ENCODE results near the gene CDC25C.

DNA sequence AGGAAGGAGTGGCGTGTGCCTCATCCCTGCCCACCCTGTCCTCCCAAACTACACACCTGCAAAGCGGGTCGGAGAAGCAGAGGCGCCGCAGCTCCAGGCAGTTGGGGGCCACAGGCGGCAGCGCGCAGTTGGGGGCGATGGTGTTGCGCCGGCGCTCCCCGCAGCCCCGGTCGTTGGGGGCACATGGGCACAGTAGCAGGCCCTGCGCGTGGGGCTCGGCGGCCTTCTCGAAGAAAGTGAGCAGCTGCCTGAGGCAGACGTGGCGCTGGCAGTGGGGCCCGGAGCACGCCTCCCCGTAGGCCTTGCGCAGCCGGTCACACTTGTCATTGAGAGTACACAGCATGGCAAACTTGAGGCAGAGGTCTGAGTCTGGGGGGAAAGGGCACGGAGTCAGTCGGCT, 74.0 kb downstream of the CDC25C start:
- TF ChIP-seq, protein P1, sequence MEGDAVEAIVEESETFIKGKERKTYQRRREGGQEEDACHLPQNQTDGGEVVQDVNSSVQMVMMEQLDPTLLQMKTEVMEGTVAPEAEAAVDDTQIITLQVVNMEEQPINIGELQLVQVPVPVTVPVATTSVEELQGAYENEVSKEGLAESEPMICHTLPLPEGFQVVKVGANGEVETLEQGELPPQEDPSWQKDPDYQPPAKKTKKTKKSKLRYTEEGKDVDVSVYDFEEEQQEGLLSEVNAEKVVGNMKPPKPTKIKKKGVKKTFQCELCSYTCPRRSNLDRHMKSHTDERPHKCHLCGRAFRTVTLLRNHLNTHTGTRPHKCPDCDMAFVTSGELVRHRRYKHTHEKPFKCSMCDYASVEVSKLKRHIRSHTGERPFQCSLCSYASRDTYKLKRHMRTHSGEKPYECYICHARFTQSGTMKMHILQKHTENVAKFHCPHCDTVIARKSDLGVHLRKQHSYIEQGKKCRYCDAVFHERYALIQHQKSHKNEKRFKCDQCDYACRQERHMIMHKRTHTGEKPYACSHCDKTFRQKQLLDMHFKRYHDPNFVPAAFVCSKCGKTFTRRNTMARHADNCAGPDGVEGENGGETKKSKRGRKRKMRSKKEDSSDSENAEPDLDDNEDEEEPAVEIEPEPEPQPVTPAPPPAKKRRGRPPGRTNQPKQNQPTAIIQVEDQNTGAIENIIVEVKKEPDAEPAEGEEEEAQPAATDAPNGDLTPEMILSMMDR (conservative IDR thresholded peaks at IDR 0.05; ENCODE audit: low read depth, low read length) = no peak
- no peak for TF ChIP-seq EZH2 (IDR thresholded peaks at IDR 0.05; ENCODE audit: low read length, unreplicated experiment)

Measured in PC-3 (cell line).